22Rv1 (cell line): Measurements from ENCODE around the gene DDT.

Experiments used
- ZFX ChIP-seq: fragments of 450-650 bp; IDR thresholded peaks from 2 replicates; pipeline ENCODE4 v1.6.1; 2017; ENCODE audit warnings: antibody characterized with exemption, borderline replicate concordance
- TF ChIP-seq, protein P1 (sequence below): fragments of 450-650 bp; IDR thresholded peaks from 2 replicates; pipeline ENCODE4 v1.5.1; 2017; ENCODE audit warnings: mild to moderate bottlenecking

DNA sequence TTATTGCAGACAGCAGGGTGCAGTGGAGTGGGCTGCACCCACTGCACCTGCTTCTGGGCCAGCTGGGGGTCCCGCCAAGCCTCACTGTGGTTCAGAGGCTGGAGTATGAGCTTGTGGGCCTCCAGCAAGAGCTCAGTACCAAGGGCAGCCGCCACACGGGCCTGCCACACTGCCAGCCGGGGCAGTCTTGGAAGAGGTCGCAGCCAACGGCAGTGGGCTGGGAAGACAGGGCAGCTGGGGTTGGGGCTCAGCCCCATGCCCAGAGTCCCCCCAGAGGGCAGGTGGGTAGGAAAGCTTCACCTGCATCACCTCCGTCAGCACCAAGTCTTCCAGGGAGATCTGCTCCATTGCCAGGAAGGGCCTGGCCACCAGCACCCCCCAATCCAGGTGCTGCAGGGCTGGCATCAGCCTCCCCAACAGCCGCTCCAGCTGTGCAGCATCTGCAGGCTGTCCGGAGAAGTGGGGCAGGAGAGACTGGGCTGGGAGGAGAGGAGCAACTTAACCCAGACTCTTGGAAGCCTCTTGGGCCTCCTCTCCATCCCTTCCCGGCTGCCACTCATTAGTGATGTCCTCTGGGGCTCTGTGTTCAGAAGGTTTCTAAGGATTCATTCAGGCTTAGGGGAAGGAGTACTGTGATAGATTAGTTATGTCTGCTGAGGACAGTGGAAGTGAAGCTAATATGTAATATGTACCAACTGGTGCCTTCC lies 32.1 kb upstream of the DDT start:
- TF ChIP-seq, protein P1, sequence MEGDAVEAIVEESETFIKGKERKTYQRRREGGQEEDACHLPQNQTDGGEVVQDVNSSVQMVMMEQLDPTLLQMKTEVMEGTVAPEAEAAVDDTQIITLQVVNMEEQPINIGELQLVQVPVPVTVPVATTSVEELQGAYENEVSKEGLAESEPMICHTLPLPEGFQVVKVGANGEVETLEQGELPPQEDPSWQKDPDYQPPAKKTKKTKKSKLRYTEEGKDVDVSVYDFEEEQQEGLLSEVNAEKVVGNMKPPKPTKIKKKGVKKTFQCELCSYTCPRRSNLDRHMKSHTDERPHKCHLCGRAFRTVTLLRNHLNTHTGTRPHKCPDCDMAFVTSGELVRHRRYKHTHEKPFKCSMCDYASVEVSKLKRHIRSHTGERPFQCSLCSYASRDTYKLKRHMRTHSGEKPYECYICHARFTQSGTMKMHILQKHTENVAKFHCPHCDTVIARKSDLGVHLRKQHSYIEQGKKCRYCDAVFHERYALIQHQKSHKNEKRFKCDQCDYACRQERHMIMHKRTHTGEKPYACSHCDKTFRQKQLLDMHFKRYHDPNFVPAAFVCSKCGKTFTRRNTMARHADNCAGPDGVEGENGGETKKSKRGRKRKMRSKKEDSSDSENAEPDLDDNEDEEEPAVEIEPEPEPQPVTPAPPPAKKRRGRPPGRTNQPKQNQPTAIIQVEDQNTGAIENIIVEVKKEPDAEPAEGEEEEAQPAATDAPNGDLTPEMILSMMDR: no peak
- no peak for TF ChIP-seq ZFX
